ENCODE data around the gene RNF4.

The RNF4 gene

DNA sequence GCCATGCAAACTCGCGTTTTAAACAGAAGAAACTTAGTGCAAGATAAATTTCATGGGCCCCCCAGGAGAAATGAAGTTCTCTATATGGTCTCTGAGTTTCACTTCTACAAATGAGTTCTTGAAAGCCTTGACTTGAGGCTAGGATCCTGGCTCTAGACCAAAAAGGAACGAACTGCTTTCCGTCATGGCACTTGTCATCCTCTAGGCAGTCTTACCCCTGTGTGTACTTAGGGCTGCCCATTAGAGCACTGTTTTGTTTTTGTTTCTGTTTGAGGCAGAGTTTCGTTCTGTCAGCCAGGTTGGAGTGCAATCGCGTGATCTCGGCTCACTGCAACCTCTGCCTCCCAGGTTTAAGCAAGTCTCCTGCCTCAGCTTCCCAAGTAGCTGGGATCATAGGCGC lies 29.0 kb downstream of the RNF4 start:
- no peak for TF ChIP-seq LEF1 (IDR thresholded peaks at IDR 0.05; ENCODE audit: borderline replicate concordance)
- TF ChIP-seq SP1 (IDR thresholded peaks at IDR 0.05) = no peak
- no peak for TF ChIP-seq FOXM1 (IDR thresholded peaks at IDR 0.05; ENCODE audit: borderline replicate concordance)
- TF ChIP-seq NFRKB (IDR thresholded peaks at IDR 0.05) = no peak
- TF ChIP-seq SUZ12 (IDR thresholded peaks at IDR 0.05) = no peak
- no peak for TF ChIP-seq BHLHE40 (IDR thresholded peaks at IDR 0.05; ENCODE audit: borderline replicate concordance)
- ChIA-PET CTCF (no interaction called here), POLR2A (no interaction called here)
- DNase-seq (ENCODE audit: extremely low spot score) = no peak

GRCh38 chr4:2500547-2500946 lies 31.6 kb downstream of the RNF4 start:
- POLR2A ChIA-PET = no interaction called here
- no peak for TF ChIP-seq FOXM1 (IDR thresholded peaks at IDR 0.05; ENCODE audit: borderline replicate concordance)
- no peak for TF ChIP-seq ZNF384 (IDR thresholded peaks at IDR 0.05)
- no peak for TF ChIP-seq L3MBTL2 (conservative IDR thresholded peaks at IDR 0.05)
- no peak for TF ChIP-seq CTBP1 (IDR thresholded peaks at IDR 0.05; ENCODE audit: borderline replicate concordance)
- no peak for TF ChIP-seq NFRKB (IDR thresholded peaks at IDR 0.05)
- no peak for TF ChIP-seq TARDBP (IDR thresholded peaks at IDR 0.05)
- no peak for TF ChIP-seq FOXA1 (IDR thresholded peaks at IDR 0.05)
- TF ChIP-seq ARNT (IDR thresholded peaks at IDR 0.05) = no peak
- TF ChIP-seq LEF1 (IDR thresholded peaks at IDR 0.05; ENCODE audit: borderline replicate concordance) = no peak
- TF ChIP-seq ELF4 (IDR thresholded peaks at IDR 0.05) = no peak
- no peak for TF ChIP-seq FOXK2 (IDR thresholded peaks at IDR 0.05)
- no peak for TF ChIP-seq SP1 (IDR thresholded peaks at IDR 0.05)
- no peak for TF ChIP-seq BHLHE40 (IDR thresholded peaks at IDR 0.05; ENCODE audit: borderline replicate concordance)
- no peak for TF ChIP-seq PKNOX1 (IDR thresholded peaks at IDR 0.05)
- no peak for TF ChIP-seq SUZ12 (IDR thresholded peaks at IDR 0.05)
- CTCF ChIA-PET = no interaction called here
- DNase-seq (ENCODE audit: extremely low spot score) = no peak

DNA sequence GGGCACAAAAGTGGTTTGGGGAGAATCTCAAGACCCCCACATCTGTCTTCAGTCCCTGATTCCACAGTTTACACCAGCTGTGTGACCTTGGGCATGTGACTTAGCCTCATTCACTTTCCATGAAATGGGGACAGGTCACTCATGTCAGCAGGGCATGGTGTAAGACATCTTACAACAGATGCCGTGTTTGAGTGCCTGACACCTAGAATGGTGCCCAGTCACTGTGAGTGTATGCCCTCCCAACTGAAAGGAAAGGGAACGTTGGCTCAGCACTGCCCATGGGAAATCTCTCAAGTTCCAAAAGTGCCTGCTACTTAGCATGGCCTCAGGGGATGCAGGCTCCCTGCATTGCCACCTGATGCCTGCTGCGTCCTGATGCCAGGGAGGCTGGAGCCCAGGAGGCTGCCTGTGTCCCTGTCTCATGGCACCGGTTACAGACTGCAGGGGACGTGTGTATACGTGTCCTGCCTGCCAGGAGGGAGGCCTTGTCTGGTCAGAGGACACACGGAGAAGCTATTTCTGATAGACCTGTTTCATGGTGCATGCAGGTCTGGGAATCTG lies 32.2 kb downstream of the RNF4 start:
- POLR2A ChIA-PET = no interaction called here
- DNase-seq (ENCODE audit: extremely low spot score) = no peak
- TF ChIP-seq NFRKB (IDR thresholded peaks at IDR 0.05) (no peak), FOXM1 (IDR thresholded peaks at IDR 0.05; ENCODE audit: borderline replicate concordance) (no peak), BHLHE40 (IDR thresholded peaks at IDR 0.05; ENCODE audit: borderline replicate concordance) (no peak), PKNOX1 (IDR thresholded peaks at IDR 0.05) (no peak), SUZ12 (IDR thresholded peaks at IDR 0.05) (no peak), ARNT (IDR thresholded peaks at IDR 0.05) (no peak), FOXA1 (IDR thresholded peaks at IDR 0.05) (no peak), ELF4 (IDR thresholded peaks at IDR 0.05) (no peak), HDGF (IDR thresholded peaks at IDR 0.05; ENCODE audit: borderline replicate concordance) (no peak), L3MBTL2 (conservative IDR thresholded peaks at IDR 0.05) (no peak), TARDBP (IDR thresholded peaks at IDR 0.05) (no peak), SP1 (IDR thresholded peaks at IDR 0.05) (no peak), FOXK2 (IDR thresholded peaks at IDR 0.05) (no peak), LEF1 (IDR thresholded peaks at IDR 0.05; ENCODE audit: borderline replicate concordance) (no peak), CTBP1 (IDR thresholded peaks at IDR 0.05; ENCODE audit: borderline replicate concordance) (no peak), ZNF384 (IDR thresholded peaks at IDR 0.05) (no peak)
- CTCF ChIA-PET = no interaction called here

DNA sequence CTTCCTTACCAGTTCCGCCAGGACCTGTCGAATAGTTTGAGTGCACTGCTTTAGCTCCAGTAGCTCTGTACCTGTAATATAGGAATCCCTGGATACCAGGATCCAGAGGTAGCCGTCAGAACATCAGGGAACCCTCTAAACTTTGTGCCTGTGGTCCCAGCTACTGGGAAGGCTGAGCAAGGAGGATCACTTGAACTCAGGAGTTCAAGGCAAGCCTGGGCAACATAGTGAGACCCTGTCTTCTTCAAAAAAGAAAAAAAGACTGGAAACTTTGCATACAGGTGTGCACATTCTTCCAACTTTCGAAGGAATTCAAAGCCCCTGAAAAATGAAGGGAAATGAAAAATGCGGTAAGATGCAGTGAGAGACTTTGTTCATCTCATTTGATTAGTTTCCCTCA lies 34.9 kb downstream of the RNF4 start:
- TF ChIP-seq SP1 (IDR thresholded peaks at IDR 0.05) (no peak), SUZ12 (IDR thresholded peaks at IDR 0.05) (no peak), ELF4 (IDR thresholded peaks at IDR 0.05) (no peak), HDGF (IDR thresholded peaks at IDR 0.05; ENCODE audit: borderline replicate concordance) (no peak)
- no peak for DNase-seq (ENCODE audit: extremely low spot score)
- POLR2A ChIA-PET = no interaction called here
- CTCF ChIA-PET = no interaction called here

- TF ChIP-seq CTBP1 (IDR thresholded peaks at IDR 0.05; ENCODE audit: borderline replicate concordance) = no peak
- TF ChIP-seq BHLHE40 (IDR thresholded peaks at IDR 0.05; ENCODE audit: borderline replicate concordance) = no peak
- TF ChIP-seq HDGF (IDR thresholded peaks at IDR 0.05; ENCODE audit: borderline replicate concordance) = no peak
- no peak for TF ChIP-seq PKNOX1 (IDR thresholded peaks at IDR 0.05)
- DNase-seq (ENCODE audit: extremely low spot score) = no peak
- POLR2A ChIA-PET = interaction anchor here (1.3 kb wide), 1 partner anchor 39 kb away, joined by 6 read pairs; the partner anchor contains the start of gene RNF4
- CTCF ChIA-PET = interaction anchor here (0.6 kb wide), 1 partner anchor 221 kb away, joined by 5 read pairs; no protein-coding TSS in a partner anchor
These were observed 38.4 kb downstream of the RNF4 start for GRCh38 chr4:2507259-2507658.

DNA sequence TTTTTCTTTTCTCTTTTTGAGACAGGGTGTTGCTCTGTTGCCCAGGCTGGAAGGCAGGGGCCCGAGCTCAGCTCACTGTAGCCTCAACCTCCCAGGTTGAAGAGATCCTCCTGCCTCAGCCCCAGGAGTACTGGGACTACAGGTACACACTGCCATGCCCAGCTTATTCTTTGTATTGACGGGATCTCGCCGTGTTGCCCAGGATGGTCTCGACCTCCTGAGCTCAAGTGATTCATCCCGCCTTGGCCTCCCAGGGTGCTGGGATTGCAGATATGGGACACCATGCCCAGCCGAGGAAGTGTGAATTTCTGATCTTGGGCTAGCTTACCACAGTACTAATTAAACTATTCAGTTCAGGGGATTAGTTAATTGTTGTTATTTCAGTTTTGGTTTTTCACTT lies 38.9 kb downstream of the RNF4 start:
- CTCF ChIA-PET = interaction anchor here (0.6 kb wide), 1 partner anchor 221 kb away, joined by 5 read pairs; no protein-coding TSS in a partner anchor
- no peak for DNase-seq (ENCODE audit: extremely low spot score)
- TF ChIP-seq TARDBP (IDR thresholded peaks at IDR 0.05) = no peak
- no peak for TF ChIP-seq CTBP1 (IDR thresholded peaks at IDR 0.05; ENCODE audit: borderline replicate concordance)
- TF ChIP-seq ZNF384 (IDR thresholded peaks at IDR 0.05) = no peak
- no peak for TF ChIP-seq ARNT (IDR thresholded peaks at IDR 0.05)
- TF ChIP-seq FOXA1 (IDR thresholded peaks at IDR 0.05) = no peak
- no peak for TF ChIP-seq SUZ12 (IDR thresholded peaks at IDR 0.05)
- TF ChIP-seq ELF4 (IDR thresholded peaks at IDR 0.05) = no peak
- TF ChIP-seq BHLHE40 (IDR thresholded peaks at IDR 0.05; ENCODE audit: borderline replicate concordance) = no peak
- TF ChIP-seq NFRKB (IDR thresholded peaks at IDR 0.05) = no peak
- TF ChIP-seq SP1 (IDR thresholded peaks at IDR 0.05) = no peak
- no peak for TF ChIP-seq FOXK2 (IDR thresholded peaks at IDR 0.05)
- TF ChIP-seq FOXM1 (IDR thresholded peaks at IDR 0.05; ENCODE audit: borderline replicate concordance) = no peak
- no peak for TF ChIP-seq HDGF (IDR thresholded peaks at IDR 0.05; ENCODE audit: borderline replicate concordance)
- TF ChIP-seq L3MBTL2 (conservative IDR thresholded peaks at IDR 0.05) = no peak
- no peak for TF ChIP-seq LEF1 (IDR thresholded peaks at IDR 0.05; ENCODE audit: borderline replicate concordance)
- POLR2A ChIA-PET = interaction anchor here (1.3 kb wide), 1 partner anchor 39 kb away, joined by 6 read pairs; the partner anchor contains the start of gene RNF4
